Measurements from ENCODE around the gene PGP.
"Not testable (repeated sequence)": the region's sequence is repeated elsewhere in the genome, so short reads cannot be mapped to it uniquely, and the experiment has no call there.

The PGP gene

DNA sequence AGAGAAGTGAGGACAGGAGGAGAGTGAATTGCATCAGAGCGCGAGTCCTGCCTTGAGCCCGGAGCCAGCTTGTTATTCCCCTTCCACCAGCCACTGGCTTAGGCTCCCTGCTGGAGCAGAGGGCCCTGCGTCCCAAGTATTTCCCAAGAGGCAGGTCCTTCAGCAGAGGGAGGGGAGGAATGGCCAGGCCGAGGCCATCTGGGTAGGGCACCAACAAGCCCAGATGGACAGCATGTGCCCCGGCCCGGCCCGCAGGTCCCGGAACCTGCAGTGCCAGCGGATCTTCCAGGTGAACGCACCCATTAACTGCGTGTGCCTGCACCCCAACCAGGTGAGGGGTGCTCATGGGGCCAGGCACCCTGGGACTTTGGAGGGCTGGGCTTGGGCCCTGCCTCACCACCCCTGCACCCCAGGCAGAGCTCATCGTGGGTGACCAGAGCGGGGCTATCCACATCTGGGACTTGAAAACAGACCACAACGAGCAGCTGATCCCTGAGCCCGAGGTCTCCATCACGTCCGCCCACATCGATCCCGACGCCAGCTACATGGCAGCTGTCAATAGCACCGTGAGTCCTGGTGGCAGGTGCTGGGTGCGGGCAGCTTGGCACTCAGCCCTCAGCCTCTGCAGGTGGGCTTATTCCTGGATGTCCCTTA is 7.7 kb downstream of the PGP start:
- DNase-seq: no peak
- in situ Hi-C loops (cut with HindIII; ENCODE audit: low pct_ligation_motif_present, low pct_unique_long_range_greater_than_20kb, low sequenced_read_pairs): no loop called here

- in situ Hi-C loops (cut with HindIII; ENCODE audit: low pct_ligation_motif_present, low pct_unique_long_range_greater_than_20kb, low sequenced_read_pairs): no loop called here
- DNase-seq: no peak
Measured at GRCh38 chr16:2206420-2206779, 8.2 kb downstream of the PGP start.

GRCh38 chr16:2205967-2206313 is 8.7 kb downstream of the PGP start:
- in situ Hi-C loops (cut with HindIII; ENCODE audit: low pct_ligation_motif_present, low pct_unique_long_range_greater_than_20kb, low sequenced_read_pairs): no loop called here
- DNase-seq: no peak

- DNase-seq: peak; percentile 88
- in situ Hi-C loops (cut with HindIII; ENCODE audit: low pct_ligation_motif_present, low pct_unique_long_range_greater_than_20kb, low sequenced_read_pairs): no loop called here
Measured at GRCh38 chr16:2205104-2205966, 9.3 kb downstream of the PGP start, which contains the start of gene MLST8. MLST8 (plus strand) TSS chr16:2205454; CDS start chr16:2206086, 632 bp downstream.

- DNase-seq: no peak
- in situ Hi-C loops (cut with HindIII; ENCODE audit: low pct_ligation_motif_present, low pct_unique_long_range_greater_than_20kb, low sequenced_read_pairs): no loop called here
Measured at GRCh38 chr16:2204416-2205103, 10.1 kb downstream of the PGP start.

DNA sequence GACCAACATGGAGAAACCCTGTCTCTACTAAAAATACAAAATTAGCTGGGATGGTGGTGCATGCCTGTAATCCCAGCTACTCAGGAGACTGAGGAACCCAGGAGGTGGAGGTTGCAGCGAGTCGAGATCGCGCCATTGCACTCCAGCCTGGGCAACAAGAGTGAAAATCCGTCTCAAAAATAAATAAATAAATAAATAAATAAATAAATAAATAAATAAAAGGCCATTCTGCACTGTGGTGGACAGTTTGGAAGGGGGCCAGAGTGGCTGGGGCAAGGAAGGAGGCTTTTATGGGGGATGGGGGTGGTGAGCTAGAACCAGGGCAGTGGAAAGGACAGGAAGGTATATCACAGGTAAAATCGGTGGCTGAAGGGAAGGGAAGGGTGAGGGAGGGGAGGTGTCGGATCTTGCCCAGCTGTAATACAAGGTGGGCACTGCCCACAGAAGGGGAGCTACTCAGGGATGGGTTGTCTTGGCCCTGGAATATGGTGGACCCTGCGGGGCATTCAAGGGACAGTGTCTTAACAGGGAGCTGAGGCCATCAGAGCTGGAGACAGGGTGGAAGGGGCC is 11.4 kb downstream of the PGP start:
- DNase-seq; in situ Hi-C loops (cut with HindIII; ENCODE audit: low pct_ligation_motif_present, low pct_unique_long_range_greater_than_20kb, low sequenced_read_pairs): not testable (repeated sequence)

GRCh38 chr16:2200313-2200712 is 14.3 kb downstream of the PGP start:
- no peak for DNase-seq

DNA sequence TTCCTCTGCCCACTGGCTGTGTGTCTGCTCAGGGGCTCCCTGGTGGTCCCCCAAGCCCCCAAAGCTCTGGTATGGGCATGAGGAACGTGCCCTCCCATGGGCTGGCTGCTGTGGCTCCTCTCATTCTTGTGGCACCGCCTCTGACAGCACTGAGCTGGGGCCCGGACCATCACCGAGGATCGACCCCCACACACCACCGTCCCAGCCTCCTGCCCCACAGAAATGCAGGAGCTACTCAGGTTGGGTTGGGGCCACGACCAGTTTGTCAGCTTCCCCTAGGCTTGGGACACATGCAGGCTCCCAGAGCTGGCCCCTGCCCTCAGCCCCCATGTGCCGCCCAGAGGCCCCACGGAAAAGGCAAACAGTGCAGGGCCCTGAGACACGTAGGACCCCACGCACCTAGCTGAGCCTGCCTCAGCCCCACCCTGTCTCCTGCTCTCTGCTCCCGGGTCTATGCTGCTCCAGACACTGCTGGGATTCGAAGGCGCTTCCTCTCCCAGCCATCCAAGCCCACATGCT is 15.0 kb downstream of the PGP start:
- DNase-seq: no peak
- in situ Hi-C loops (cut with HindIII; ENCODE audit: low pct_ligation_motif_present, low pct_unique_long_range_greater_than_20kb, low sequenced_read_pairs): no loop called here

More at GRCh38 chr16:2200313-2200712, 14.3 kb downstream of the PGP start:
- in situ Hi-C loops (cut with HindIII; ENCODE audit: low pct_ligation_motif_present, low pct_unique_long_range_greater_than_20kb, low sequenced_read_pairs): no loop called here

- in situ Hi-C loops (cut with HindIII; ENCODE audit: low pct_ligation_motif_present, low pct_unique_long_range_greater_than_20kb, low sequenced_read_pairs): no loop called here
Measured at GRCh38 chr16:2199095-2199494, 15.5 kb downstream of the PGP start.

DNA sequence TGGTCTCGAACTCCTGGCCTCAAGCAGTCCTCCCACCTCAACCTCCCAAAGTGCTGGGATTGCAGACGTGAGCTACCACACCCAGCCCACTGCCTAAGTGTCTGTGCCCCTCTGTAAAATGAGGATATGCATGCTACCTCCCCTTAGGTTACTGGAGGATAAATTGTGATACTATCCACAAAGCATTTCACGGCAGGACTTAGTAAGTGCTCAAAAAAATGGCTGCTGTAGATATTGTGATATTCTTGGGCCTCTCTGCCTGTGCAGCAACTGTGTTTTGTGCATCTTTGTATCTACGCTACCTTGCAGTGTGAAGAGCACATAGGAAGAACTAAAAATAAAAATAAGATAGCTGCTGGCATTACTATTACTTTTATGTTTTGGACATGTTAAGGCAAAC is 16.4 kb downstream of the PGP start:
- no peak for DNase-seq
- in situ Hi-C loops (cut with HindIII; ENCODE audit: low pct_ligation_motif_present, low pct_unique_long_range_greater_than_20kb, low sequenced_read_pairs): no loop called here

More at GRCh38 chr16:2199095-2199494, 15.5 kb downstream of the PGP start:
- DNase-seq: no peak

DNA sequence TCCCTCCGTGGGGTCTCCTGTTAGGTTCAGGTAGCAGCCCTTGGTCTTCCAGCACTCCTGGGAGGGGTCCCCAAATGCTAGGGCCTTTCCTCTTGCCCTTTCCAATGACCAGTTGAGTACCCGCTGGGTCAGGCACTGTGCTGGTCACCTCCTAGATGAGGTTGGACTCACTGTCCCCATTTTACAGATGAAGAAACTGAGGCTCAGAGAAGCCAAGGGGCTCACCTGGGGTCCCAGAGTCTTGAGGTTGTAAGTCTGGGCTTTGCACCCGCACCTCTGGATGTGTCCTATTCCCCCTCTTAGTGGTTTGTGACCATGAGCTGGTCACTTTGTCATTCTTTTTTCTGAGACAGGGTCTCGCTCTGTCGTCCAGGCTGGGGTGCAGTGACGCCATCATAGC is 16.9 kb downstream of the PGP start:
- DNase-seq: no peak
- in situ Hi-C loops (cut with HindIII; ENCODE audit: low pct_ligation_motif_present, low pct_unique_long_range_greater_than_20kb, low sequenced_read_pairs): no loop called here

DNA sequence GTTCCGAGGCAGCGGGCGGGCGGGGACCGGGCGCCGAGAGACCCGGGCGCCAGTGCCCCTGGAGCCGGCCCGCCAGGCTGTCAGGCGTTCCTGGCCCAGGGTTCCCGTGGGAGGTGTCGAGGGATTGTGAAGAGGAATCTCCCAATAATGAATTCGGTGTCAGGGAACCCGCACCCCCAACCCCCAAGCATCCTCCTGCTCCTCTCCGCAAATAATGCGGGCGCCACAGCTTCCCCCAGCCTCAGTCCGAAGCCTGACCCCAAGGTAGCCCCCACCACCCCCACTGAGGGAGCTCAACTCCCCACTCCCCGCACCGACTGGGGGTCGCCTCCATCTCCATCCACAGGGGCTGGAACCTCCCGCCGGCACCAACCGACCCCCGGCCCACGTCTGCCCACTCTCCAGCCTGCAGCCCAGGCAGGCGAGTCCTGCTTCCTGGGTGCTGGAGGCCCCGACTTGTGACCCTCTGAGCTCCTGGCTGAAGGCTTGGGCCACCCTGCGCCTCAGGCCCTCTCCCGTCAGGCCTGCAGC is 17.6 kb downstream of the PGP start:
- DNase-seq: no peak
- in situ Hi-C loops (cut with HindIII; ENCODE audit: low pct_ligation_motif_present, low pct_unique_long_range_greater_than_20kb, low sequenced_read_pairs): no loop called here

DNA sequence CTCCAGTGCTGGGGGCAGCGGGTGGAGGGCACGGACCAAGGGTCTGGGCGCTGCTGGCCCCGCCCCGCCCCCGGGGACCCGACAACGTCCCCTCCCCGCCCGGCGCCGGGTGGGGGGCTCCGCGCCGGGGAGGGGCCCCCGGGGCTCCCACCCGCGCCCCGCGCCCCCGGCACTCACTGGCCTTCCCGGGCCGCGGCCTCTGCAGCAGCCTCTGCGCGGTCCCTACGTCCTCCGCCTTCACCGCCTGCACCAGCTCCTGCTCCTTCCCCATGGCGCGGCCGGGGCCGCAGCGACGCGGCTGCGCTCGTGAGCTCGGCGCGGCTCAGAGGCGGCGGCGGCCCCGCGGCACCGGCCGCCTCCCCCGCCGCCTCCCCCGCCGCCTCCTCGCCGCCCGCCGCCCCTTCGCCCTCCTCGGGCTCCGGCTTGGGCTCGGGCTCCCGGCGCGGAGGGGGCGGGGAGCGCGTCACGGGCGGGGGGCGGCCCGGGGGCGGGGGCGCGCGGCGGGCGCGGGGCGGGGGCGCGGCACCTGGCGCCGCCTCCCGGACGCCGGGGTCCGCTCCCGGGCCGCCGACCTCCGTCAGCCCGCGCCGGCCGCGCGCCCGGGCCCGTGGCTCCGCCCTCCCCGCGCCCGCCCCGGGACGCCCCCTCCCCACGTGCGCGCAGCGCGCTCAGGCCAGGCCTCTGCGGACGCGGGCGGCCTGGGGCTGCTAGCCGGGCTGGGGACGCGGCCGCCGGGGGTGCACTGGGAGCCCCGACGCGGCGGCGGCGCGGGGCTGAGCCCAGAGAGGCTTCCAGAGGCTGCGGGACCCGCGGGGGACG is 18.3 kb downstream of the PGP start, which contains the start of gene CASKIN1:
Gene CASKIN1, minus strand, starts transcription at position 444 of the 819 bp plus-strand sequence. Its CDS starts 173 bp downstream, at position 271.
- in situ Hi-C loops (cut with HindIII; ENCODE audit: low pct_ligation_motif_present, low pct_unique_long_range_greater_than_20kb, low sequenced_read_pairs): no loop called here
- DNase-seq: peak; percentile 47

DNA sequence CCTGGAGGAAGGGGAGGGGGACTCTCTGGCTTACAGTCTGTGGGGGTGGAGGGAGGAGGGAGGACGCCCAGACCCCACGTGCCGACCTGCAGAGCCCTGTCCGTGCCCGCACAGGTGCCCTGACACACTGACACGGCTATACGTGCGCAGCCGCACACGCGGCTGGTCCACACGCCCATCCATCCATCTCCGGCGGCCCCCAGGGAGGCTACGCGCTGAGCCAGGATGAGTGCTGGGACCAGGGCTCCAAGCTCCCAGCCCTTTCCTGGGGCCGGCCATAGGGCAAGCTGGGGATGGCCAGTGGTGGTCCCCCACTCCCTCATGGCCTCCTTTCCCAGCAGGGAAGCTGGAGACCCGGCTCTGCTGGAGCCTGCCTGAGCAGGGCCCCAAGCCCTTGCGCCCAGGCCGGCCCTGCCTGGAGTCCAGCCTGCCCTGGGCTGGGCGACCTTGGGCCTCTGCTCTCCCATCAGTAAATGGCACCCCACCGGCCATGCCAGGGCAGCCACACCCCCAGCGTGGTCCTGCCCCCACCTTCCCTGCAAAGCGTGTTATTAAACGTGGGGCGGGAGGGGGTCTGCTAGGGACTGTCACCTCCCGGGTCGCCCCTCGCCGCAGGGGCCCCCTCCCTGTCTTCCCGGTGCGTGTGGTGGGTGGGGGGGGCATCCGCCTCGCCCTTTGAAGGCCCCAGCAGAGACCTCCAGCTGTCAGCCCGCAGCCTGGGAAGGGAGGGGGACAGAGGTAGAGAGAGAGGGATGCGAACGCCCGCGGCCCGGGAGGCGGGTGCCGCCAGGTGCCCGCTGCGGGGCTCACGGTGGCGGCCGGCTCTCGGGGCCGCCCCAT is 19.1 kb downstream of the PGP start:
- in situ Hi-C loops (cut with HindIII; ENCODE audit: low pct_ligation_motif_present, low pct_unique_long_range_greater_than_20kb, low sequenced_read_pairs): no loop called here
- DNase-seq: no peak

DNA sequence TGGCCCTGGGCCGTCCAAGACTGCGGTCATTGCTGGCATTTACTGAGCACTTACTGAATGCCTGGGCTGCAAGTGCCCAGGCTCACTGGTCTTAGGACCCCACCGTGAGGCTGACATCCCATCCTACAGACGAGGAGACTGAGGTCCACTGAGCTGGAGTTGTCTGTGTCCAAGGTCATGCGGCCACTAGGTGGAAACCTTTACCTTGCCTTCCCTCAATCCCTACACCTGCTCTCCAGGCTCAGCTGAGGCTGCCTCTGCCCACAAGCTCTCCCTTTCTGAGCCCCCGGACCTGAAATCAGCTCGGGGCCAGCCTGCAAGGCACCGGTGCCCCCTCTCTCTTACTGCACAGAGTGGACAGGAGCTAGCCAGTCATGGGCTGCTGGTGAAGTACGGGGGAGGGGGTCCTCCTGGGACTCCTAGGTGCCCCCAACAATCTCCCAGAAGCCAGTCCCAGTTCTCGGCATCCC is 19.8 kb downstream of the PGP start:
- in situ Hi-C loops (cut with HindIII; ENCODE audit: low pct_ligation_motif_present, low pct_unique_long_range_greater_than_20kb, low sequenced_read_pairs): no loop called here
- peak; percentile 70 for DNase-seq

DNA sequence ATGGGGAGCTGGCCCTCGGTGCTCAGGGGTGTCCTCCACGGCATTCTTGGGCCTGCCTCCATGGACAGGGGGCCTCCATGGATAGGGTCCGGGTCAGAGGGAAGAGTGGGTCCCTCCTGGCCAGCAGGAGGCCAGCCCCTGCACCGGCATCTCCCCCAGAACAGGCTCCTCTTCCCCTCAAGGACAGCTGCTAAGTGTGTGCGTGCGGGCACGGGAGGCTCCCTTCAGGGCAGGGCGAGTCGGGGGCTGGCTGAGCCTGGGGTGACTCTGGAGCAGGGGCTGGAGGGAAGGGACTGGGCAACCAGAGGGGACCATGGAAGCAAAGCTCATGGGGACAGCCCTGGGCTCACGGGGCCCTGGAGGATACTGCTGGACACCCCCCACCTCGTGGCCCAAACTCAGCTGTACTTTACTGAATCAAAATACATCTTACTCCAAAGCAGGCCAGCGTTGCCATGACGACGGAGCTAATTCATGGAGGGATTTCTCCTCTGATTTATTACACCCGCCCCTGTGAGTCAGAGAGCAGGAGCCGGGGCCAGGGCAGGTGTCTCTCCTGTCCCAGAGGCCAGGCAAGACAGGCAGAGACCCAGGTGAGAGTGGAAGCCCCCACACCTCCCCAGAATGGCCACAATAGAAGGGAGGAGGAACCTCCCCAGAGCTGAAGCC is 20.3 kb downstream of the PGP start:
- in situ Hi-C loops (cut with HindIII; ENCODE audit: low pct_ligation_motif_present, low pct_unique_long_range_greater_than_20kb, low sequenced_read_pairs): no loop called here
- peak; percentile 23 for DNase-seq

- in situ Hi-C loops (cut with HindIII; ENCODE audit: low pct_ligation_motif_present, low pct_unique_long_range_greater_than_20kb, low sequenced_read_pairs): no loop called here
- DNase-seq: no peak
Measured at GRCh38 chr16:2191446-2191706, 23.3 kb downstream of the PGP start.

All from ACHN (cell line).